Large intestine (tissue), 3 donors: ENCODE results near the gene SETDB2. TPM values are rescaled to one million over a fixed set of nuclear protein-coding genes. Genes with fewer than 3 reads are reported as not detected.
"Not testable (repeated sequence)": the region's sequence is repeated elsewhere in the genome, so short reads cannot be mapped to it uniquely, and the experiment has no call there.

Experiments used
- DNase-seq, 2 donors: peaks; one replicate each; pipeline versions ENCODE4 v3.0.0 to v3.0.0-alpha.2; 2013
- H3K27ac ChIP-seq: one replicate; pipeline ENCODE4 v1.5.1; 2013; ENCODE audit warnings: low read length
- H3K27me3 ChIP-seq: 2 replicates; pipeline ENCODE4 v1.6.1; 2013; ENCODE audit warnings: low read length; ENCODE audit not compliant: control insufficient read depth, insufficient read depth
- H3K36me3 ChIP-seq: 2 replicates; pipeline ENCODE4 v1.6.1; 2013; ENCODE audit warnings: low read length; ENCODE audit not compliant: control insufficient read depth, insufficient read depth
- H3K4me1 ChIP-seq: one replicate; pipeline ENCODE4 v1.6.1; 2013; ENCODE audit warnings: low read length; ENCODE audit not compliant: control insufficient read depth, insufficient read depth
- H3K4me3 ChIP-seq: one replicate; pipeline ENCODE4 v1.5.1; 2013; ENCODE audit warnings: low read length
- H3K9me3 ChIP-seq: one replicate; pipeline ENCODE4 v1.6.1; 2013; ENCODE audit warnings: mild to moderate bottlenecking, low read depth, low read length, moderate library complexity; ENCODE audit not compliant: control insufficient read depth
- WGBS: methylation state at CpG from one replicate; pipeline ENCODE4 v1.1.5; 2013; ENCODE audit warnings: low lambda C conversion rate; ENCODE audit not compliant: insufficient coverage; 5-methylcytosine and 5-hydroxymethylcytosine counted together
- polyA plus RNA-seq: library from polyadenylated mRNA; unstranded; fragments of 120-200 nt; gene quantifications from one replicate; pipeline ENCODE4 v1.2.1, GENCODE V29; 2013

Gene SETDB2
- polyA plus RNA-seq, 1 donor: 13.6 TPM

- WGBS: 92% methylated on average over 2 of the region's 4 CpGs
- Histone ChIP-seq H3K27ac (no peak overlapping the region), H3K9me3 (peaks cover 12% of the 10 kb centered on the region), H3K4me1 (no peaks in the 10 kb centered on the region), H3K27me3 (no peaks in the 10 kb centered on the region), H3K4me3 (no peak overlapping the region), H3K36me3 (peaks cover 36% of the 10 kb centered on the region)
- no peak for DNase-seq
Observed at GRCh38 chr13:49464621-49465325, 20.7 kb downstream of the SETDB2 start.

GRCh38 chr13:49466292-49466838 lies 22.3 kb downstream of the SETDB2 start:
- Histone ChIP-seq H3K9me3 (peaks cover 12% of the 10 kb centered on the region), H3K4me1 (no peaks in the 10 kb centered on the region), H3K27ac (peak overlapping the region; percentile 57), H3K27me3 (no peaks in the 10 kb centered on the region), H3K36me3 (peaks cover 42% of the 10 kb centered on the region), H3K4me3 (no peak overlapping the region)
- 20% methylated on average over 1 of the region's 5 CpGs for WGBS
- DNase-seq: peak; percentile 16 to 63

DNA sequence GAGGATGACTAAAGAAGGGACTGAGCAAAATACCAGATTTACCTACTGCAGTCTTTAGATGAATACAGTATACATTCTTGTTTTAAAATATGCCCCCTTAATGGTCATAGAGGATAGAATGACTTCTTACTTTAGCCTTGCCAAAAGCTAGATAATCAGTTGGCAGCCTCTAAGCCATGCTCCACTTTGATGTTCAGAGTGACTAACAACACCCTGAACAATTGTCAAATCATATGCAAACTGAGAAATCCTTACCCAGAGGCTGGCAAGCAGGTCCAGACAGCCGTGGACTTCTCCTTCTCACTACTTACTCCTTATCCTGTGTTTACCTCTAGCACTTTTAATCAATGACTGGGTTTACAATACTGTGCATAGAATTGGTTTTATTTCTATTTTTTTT lies 28.1 kb downstream of the SETDB2 start:
- H3K4me3 ChIP-seq: no peak overlapping the region
- no peak overlapping the region for H3K27ac ChIP-seq
- H3K27me3 ChIP-seq: no peaks in the 10 kb centered on the region
- H3K9me3 ChIP-seq: no peaks in the 10 kb centered on the region
- 100% methylated on average over 1 of the region's 1 CpG for WGBS
- DNase-seq: no peak
- peaks cover 40% of the 10 kb centered on the region for H3K36me3 ChIP-seq
- H3K4me1 ChIP-seq: no peaks in the 10 kb centered on the region

GRCh38 chr13:49476529-49476928 lies 32.5 kb downstream of the SETDB2 start:
- Histone ChIP-seq H3K9me3 (no peaks in the 10 kb centered on the region), H3K36me3 (peaks cover 56% of the 10 kb centered on the region), H3K27me3 (no peaks in the 10 kb centered on the region), H3K27ac (no peak overlapping the region), H3K4me1 (no peaks in the 10 kb centered on the region), H3K4me3 (no peak overlapping the region)
- no peak for DNase-seq
- WGBS: 80% methylated on average over 2 of the region's 7 CpGs

DNA sequence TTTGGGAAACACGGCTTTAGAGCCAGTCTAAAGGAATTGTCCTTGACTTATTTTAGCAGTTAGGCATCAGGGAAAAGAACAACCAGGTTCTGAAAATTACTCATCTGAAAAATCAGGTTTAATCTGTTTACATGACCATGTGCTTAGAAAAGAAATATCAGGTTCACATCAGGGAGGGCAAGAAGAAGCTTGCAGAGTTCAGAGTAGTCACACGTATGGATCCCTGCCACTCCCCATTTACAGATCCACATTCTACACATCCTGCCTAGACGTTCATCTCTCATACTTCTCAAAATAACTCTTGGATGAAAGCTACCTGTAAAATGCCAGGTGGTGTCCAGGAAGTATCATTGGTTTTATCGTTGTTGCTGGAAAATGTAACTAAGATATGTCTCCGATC lies 37.7 kb downstream of the SETDB2 start:
- H3K27ac ChIP-seq: no peak overlapping the region
- WGBS: 90% methylated on average over 2 of the region's 5 CpGs
- no peak for DNase-seq
- H3K4me3 ChIP-seq: no peak overlapping the region
- H3K9me3 ChIP-seq: no peaks in the 10 kb centered on the region
- H3K4me1 ChIP-seq: no peaks in the 10 kb centered on the region
- H3K27me3 ChIP-seq: no peaks in the 10 kb centered on the region
- H3K36me3 ChIP-seq: peaks cover 62% of the 10 kb centered on the region

GRCh38 chr13:49488563-49488962 lies 44.5 kb downstream of the SETDB2 start:
- H3K4me3 ChIP-seq: no peak overlapping the region
- DNase-seq: no peak
- no peaks in the 10 kb centered on the region for H3K27me3 ChIP-seq
- peaks cover 33% of the 10 kb centered on the region for H3K36me3 ChIP-seq
- 70% methylated on average over 2 of the region's 2 CpGs for WGBS
- no peak overlapping the region for H3K27ac ChIP-seq
- no peaks in the 10 kb centered on the region for H3K9me3 ChIP-seq
- no peaks in the 10 kb centered on the region for H3K4me1 ChIP-seq

- Histone ChIP-seq H3K27ac (no peak overlapping the region), H3K9me3 (no peaks in the 10 kb centered on the region), H3K4me1 (no peaks in the 10 kb centered on the region), H3K36me3 (peaks cover 6% of the 10 kb centered on the region), H3K4me3 (peak overlapping the region; percentile 77), H3K27me3 (no peaks in the 10 kb centered on the region)
- no CpG with 5 or more reads among the region's 2 CpGs for WGBS
- no peak for DNase-seq
Observed at GRCh38 chr13:49494645-49495044, 50.6 kb downstream of the SETDB2 start.

GRCh38 chr13:49495783-49496762 lies 52.0 kb downstream of the SETDB2 start, which contains the start of gene PHF11:
Gene PHF11 (plus strand): TSS chr13:49495953. CDS start chr13:49496002, 49 bp downstream.
- Histone ChIP-seq H3K9me3 (no peaks in the 10 kb centered on the region), H3K4me3 (peak within 1 kb of the TSS; percentile 77), H3K4me1 (no peaks in the 10 kb centered on the region), H3K36me3 (peaks cover 3% of the 10 kb centered on the region), H3K27me3 (no peaks in the 10 kb centered on the region), H3K27ac (peak within 1 kb of the TSS; percentile 91)
- WGBS: no CpG with 5 or more reads among the region's 71 CpGs
- DNase-seq: peak; percentile 71 to 82

DNA sequence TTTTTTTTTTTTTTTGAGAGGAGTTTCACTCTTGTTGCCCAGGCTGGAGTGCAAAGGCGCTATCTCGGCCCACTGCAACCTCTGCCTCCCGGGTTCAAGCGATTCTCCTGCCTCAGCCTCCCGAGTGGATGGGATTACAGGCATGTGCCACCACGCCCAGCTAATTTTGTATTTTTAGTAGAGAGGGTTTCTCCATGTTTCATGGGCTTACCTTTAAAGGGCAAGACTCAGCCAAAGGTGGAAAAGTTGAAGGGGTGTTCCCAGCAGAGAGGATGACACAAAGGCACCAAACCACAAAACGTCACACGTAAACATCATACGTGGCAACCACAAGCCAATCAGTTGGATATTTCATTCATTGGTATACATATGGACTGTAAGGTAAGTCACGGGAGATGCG lies 52.8 kb downstream of the SETDB2 start:
- 100% methylated on average over 2 of the region's 11 CpGs for WGBS
- H3K27me3 ChIP-seq, H3K36me3 ChIP-seq, H3K9me3 ChIP-seq, H3K4me1 ChIP-seq, H3K4me3 ChIP-seq: not testable (repeated sequence)
- DNase-seq: peak in 1 of 2 donors; percentile 24
- peak overlapping the region; percentile 91 for H3K27ac ChIP-seq

DNA sequence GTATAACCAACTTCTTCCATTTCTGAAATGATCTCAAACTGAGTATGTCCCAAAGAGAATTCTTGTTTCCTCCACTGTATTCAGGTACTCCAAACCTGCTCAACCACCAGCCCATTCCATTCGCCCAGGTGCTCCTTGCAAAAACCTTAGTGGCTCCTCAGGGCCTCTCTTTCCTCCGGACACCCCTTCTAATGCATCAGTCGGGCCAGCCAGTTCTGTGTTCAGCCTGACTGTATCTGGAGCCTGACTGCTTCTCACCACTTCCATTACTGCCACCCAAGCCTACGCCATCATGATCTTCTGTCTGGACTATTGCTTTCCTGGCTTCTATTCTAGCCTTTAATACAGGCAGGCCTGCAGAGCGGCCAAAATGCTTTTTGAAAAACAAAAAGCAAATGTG lies 53.2 kb downstream of the SETDB2 start:
- Histone ChIP-seq H3K36me3 (peaks cover 3% of the 10 kb centered on the region), H3K27me3 (no peaks in the 10 kb centered on the region), H3K27ac (no peak overlapping the region), H3K4me3 (no peak overlapping the region), H3K9me3 (no peaks in the 10 kb centered on the region), H3K4me1 (no peaks in the 10 kb centered on the region)
- no peak for DNase-seq
- WGBS: 100% methylated on average over 1 of the region's 5 CpGs
